ENCODE results near the gene RELB. TPM values are rescaled to one million over a fixed set of nuclear protein-coding genes. Genes with fewer than 3 reads are reported as not detected.

Gene RELB
- total RNA-seq, 1 experiment from 2014 or later = 15.2 TPM

DNA sequence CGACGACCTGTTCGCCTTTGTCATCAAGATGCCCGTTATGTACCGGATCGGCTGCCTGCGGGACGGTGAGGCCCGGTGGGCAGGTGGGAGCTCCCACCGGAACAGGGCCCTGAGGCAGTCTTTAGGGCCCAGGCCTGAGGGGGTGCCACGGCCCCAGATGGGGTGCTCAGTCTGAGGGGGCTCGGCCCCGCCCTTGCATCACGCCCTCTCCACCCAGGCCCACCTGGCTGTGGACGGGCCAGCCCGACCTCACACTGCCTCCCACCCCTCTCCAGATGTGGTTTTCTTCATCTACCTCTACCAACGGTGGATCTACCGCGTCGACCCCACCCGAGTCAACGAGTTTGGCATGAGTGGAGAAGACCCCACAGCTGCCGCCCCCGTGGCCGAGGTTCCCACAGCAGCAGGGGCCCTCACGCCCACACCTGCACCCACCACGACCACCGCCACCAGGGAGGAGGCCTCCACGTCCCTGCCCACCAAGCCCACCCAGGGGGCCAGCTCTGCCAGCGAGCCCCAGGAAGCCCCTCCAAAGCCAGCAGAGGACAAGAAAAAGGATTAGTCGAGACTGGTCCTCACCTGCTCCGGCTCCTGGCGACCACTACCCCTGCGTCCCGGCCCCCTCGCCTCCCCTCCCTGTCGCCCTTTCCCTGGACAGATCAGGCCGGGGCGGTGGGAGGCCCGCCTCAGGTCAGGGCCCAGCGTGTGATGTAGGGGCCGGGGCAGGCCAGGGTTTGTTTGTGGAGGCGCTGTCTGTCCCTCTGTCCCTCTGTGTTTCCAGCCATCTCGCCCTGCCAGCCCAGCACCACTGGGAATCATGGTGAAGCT is 8.7 kb upstream of the RELB start:
- no peaks in the 10 kb centered on the region for H3K79me2 ChIP-seq (ENCODE audit: low read length)
- POLR2A ChIA-PET (ENCODE audit: unreplicated experiment) = no interaction called here
- TF ChIP-seq EZH2phosphoT487 (IDR thresholded peaks at IDR 0.05; ENCODE audit: borderline replicate concordance, low read length) (no peak), EZH2 (IDR thresholded peaks at IDR 0.05; ENCODE audit: low read length, unreplicated experiment) (no peak)
- TF ChIP-seq, protein P1, sequence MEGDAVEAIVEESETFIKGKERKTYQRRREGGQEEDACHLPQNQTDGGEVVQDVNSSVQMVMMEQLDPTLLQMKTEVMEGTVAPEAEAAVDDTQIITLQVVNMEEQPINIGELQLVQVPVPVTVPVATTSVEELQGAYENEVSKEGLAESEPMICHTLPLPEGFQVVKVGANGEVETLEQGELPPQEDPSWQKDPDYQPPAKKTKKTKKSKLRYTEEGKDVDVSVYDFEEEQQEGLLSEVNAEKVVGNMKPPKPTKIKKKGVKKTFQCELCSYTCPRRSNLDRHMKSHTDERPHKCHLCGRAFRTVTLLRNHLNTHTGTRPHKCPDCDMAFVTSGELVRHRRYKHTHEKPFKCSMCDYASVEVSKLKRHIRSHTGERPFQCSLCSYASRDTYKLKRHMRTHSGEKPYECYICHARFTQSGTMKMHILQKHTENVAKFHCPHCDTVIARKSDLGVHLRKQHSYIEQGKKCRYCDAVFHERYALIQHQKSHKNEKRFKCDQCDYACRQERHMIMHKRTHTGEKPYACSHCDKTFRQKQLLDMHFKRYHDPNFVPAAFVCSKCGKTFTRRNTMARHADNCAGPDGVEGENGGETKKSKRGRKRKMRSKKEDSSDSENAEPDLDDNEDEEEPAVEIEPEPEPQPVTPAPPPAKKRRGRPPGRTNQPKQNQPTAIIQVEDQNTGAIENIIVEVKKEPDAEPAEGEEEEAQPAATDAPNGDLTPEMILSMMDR (conservative IDR thresholded peaks at IDR 0.05; ENCODE audit: low read depth, low read length) = no peak
- H2AFZ ChIP-seq (ENCODE audit: low read length) = no peak overlapping the region
- H3K27ac ChIP-seq (ENCODE audit: low read length) = no peak overlapping the region
- no peaks in the 10 kb centered on the region for H3K9me3 ChIP-seq (ENCODE audit: low read length)
- CTCF ChIA-PET = no interaction called here
- no peaks in the 10 kb centered on the region for H3K27me3 ChIP-seq (ENCODE audit: low read length)
- no peaks in the 10 kb centered on the region for H3K4me1 ChIP-seq (ENCODE audit: insufficient read depth, low read length)
- H3K4me3 ChIP-seq (ENCODE audit: low read length) = no peak overlapping the region
- H3K9ac ChIP-seq (ENCODE audit: low read length) = no peak overlapping the region
- ATAC-seq = no peak
- H3K4me2 ChIP-seq (ENCODE audit: low read length) = no peak overlapping the region
- no peaks in the 10 kb centered on the region for H3F3A ChIP-seq (ENCODE audit: low read length, unreplicated experiment)
- BruUV-seq (replicated peaks) = TSS peak; percentile 43
- H3K9me2 ChIP-seq (replicated peaks; ENCODE audit: low read length) = no peaks in the 10 kb centered on the region
- no peak for DNase-seq
- no peaks in the 10 kb centered on the region for H3K36me3 ChIP-seq (ENCODE audit: low read depth, low read length)
- intact Hi-C loops (cut with micrococcal nuclease) = no loop called here
- H4K20me1 ChIP-seq (ENCODE audit: low read length) = no peaks in the 10 kb centered on the region

- ChIA-PET CTCF (no interaction called here), POLR2A (ENCODE audit: unreplicated experiment) (no interaction called here)
- Histone ChIP-seq H3K36me3 (ENCODE audit: low read depth, low read length) (no peaks in the 10 kb centered on the region), H3K27ac (ENCODE audit: low read length) (no peak overlapping the region), H3K9me3 (ENCODE audit: low read length) (no peaks in the 10 kb centered on the region), H3K4me3 (ENCODE audit: low read length) (no peak overlapping the region), H3F3A (ENCODE audit: low read length, unreplicated experiment) (no peaks in the 10 kb centered on the region), H4K20me1 (ENCODE audit: low read length) (no peaks in the 10 kb centered on the region), H3K9me2 (replicated peaks; ENCODE audit: low read length) (no peaks in the 10 kb centered on the region), H3K9ac (ENCODE audit: low read length) (no peak overlapping the region), H3K4me1 (ENCODE audit: insufficient read depth, low read length) (no peaks in the 10 kb centered on the region), H3K79me2 (ENCODE audit: low read length) (no peaks in the 10 kb centered on the region), H3K4me2 (ENCODE audit: low read length) (no peak overlapping the region), H3K27me3 (ENCODE audit: low read length) (no peaks in the 10 kb centered on the region), H2AFZ (ENCODE audit: low read length) (no peak overlapping the region)
- ATAC-seq = no peak
- TF ChIP-seq EZH2phosphoT487 (IDR thresholded peaks at IDR 0.05; ENCODE audit: borderline replicate concordance, low read length) (no peak), EZH2 (IDR thresholded peaks at IDR 0.05; ENCODE audit: low read length, unreplicated experiment) (no peak)
- TF ChIP-seq, protein P1 (conservative IDR thresholded peaks at IDR 0.05; ENCODE audit: low read depth, low read length) = no peak
- BruUV-seq (replicated peaks) = no TSS peak
- intact Hi-C loops (cut with micrococcal nuclease) = no loop called here
- DNase-seq = no peak
Observed at GRCh38 chr19:44993526-44993925, 7.7 kb upstream of the RELB start.

- no peaks in the 10 kb centered on the region for H3K79me2 ChIP-seq (ENCODE audit: low read length)
- no peaks in the 10 kb centered on the region for H4K20me1 ChIP-seq (ENCODE audit: low read length)
- no TSS peak for BruUV-seq (replicated peaks)
- no peak for ATAC-seq
- no peaks in the 10 kb centered on the region for H3K36me3 ChIP-seq (ENCODE audit: low read depth, low read length)
- H3K27ac ChIP-seq (ENCODE audit: low read length) = no peak overlapping the region
- TF ChIP-seq, protein P1 (conservative IDR thresholded peaks at IDR 0.05; ENCODE audit: low read depth, low read length) = no peak
- no peak for TF ChIP-seq EZH2phosphoT487 (IDR thresholded peaks at IDR 0.05; ENCODE audit: borderline replicate concordance, low read length)
- TF ChIP-seq EZH2 (IDR thresholded peaks at IDR 0.05; ENCODE audit: low read length, unreplicated experiment) = no peak
- no peak overlapping the region for H3K9ac ChIP-seq (ENCODE audit: low read length)
- no peak overlapping the region for H2AFZ ChIP-seq (ENCODE audit: low read length)
- H3K4me2 ChIP-seq (ENCODE audit: low read length) = no peak overlapping the region
- H3K4me1 ChIP-seq (ENCODE audit: insufficient read depth, low read length) = no peaks in the 10 kb centered on the region
- H3K27me3 ChIP-seq (ENCODE audit: low read length) = no peaks in the 10 kb centered on the region
- H3K9me2 ChIP-seq (replicated peaks; ENCODE audit: low read length) = no peaks in the 10 kb centered on the region
- DNase-seq = no peak
- ChIA-PET CTCF (no interaction called here), POLR2A (ENCODE audit: unreplicated experiment) (no interaction called here)
- no peaks in the 10 kb centered on the region for H3F3A ChIP-seq (ENCODE audit: low read length, unreplicated experiment)
- intact Hi-C loops (cut with micrococcal nuclease) = no loop called here
- H3K4me3 ChIP-seq (ENCODE audit: low read length) = no peak overlapping the region
- no peaks in the 10 kb centered on the region for H3K9me3 ChIP-seq (ENCODE audit: low read length)
Observed at GRCh38 chr19:44993926-44994537, 7.2 kb upstream of the RELB start.
